ENCODE results near the gene GOLGA5. TPM values are rescaled to one million over a fixed set of nuclear protein-coding genes. Genes with fewer than 3 reads are reported as not detected.
A peak's percentile ranks its signal among the peaks of the same experiment; 100 is the strongest.

Gene GOLGA5
- total and polyA plus RNA-seq, 12 donors: 18.5 to 27.7 (median 21.9) TPM

- H3K36me3 ChIP-seq: no peaks in the 10 kb centered on the region
- peaks cover 0 to 27% (median 13%) of the 10 kb centered on the region in 9 donors for H3K4me1 ChIP-seq
- H3K9me3 ChIP-seq: peaks cover 0 to 30% (median 15%) of the 10 kb centered on the region in 11 donors
- H3K27me3 ChIP-seq: no peaks in the 10 kb centered on the region
- ATAC-seq (no peak), DNase-seq (no peak)
- TF ChIP-seq CTCF (IDR thresholded peaks at IDR 0.05): no peak
- no peak overlapping the region for H3K4me3 ChIP-seq
- intact Hi-C loops (cut with DNase I): loop anchor here in 3 of 10 donors (5.0 to 10.0 kb wide), 2 partner anchors 42 to 105 kb away; partner anchors contain the start of gene LGMN (in 2 of the 3)
- H3K27ac ChIP-seq: no peak overlapping the region
Observed at GRCh38 chr14:92789457-92790089, 4.5 kb upstream of the GOLGA5 start.

- WGBS, 2 donors: 53 to 55% methylated on average over 4 of the region's 4 CpGs
- Histone ChIP-seq H3K4me3 (no peak overlapping the region), H3K27me3 (no peaks in the 10 kb centered on the region), H3K27ac (peak overlapping the region in 5 of 10 donors; percentile 88 to 97 (median 95)), H3K9me3 (peaks cover 0 to 29% (median 15%) of the 10 kb centered on the region in 11 donors), H3K36me3 (peaks cover 0 to 9% (median 0%) of the 10 kb centered on the region in 9 donors), H3K4me1 (peaks cover 4 to 28% (median 25%) of the 10 kb centered on the region in 9 donors)
- no peak for TF ChIP-seq CTCF (IDR thresholded peaks at IDR 0.05)
- intact Hi-C loops (cut with DNase I): loop anchor here in 2 of 10 donors (5.0 kb wide), 1 partner anchor 46 kb away; the partner anchor contains the start of gene LGMN (in 2 of the 2)
- ATAC-seq (no peak), DNase-seq (no peak)
Observed at GRCh38 chr14:92792885-92793284, 1.2 kb upstream of the GOLGA5 start.

- intact Hi-C loops (cut with DNase I): loop anchor here in 2 of 10 donors (5.0 kb wide), 1 partner anchor 47 kb away; the partner anchor contains the start of gene LGMN (in 2 of the 2)
- peaks cover 0 to 14% (median 6%) of the 10 kb centered on the region in 11 donors for H3K9me3 ChIP-seq
- WGBS, 2 donors: 0 to 1% methylated on average over 20 of the region's 20 CpGs
- DNase-seq (no peak), ATAC-seq (peak in 6 of 8 donors; percentile 4 to 29 (median 7))
- H3K36me3 ChIP-seq: peaks cover 0 to 26% (median 8%) of the 10 kb centered on the region in 9 donors
- peak overlapping the region; percentile 49 to 99 (median 86) for H3K4me3 ChIP-seq
- H3K27ac ChIP-seq: peak overlapping the region; percentile 64 to 97 (median 88)
- peaks cover 4 to 32% (median 25%) of the 10 kb centered on the region in 9 donors for H3K4me1 ChIP-seq
- H3K27me3 ChIP-seq: no peaks in the 10 kb centered on the region
- no peak for TF ChIP-seq CTCF (IDR thresholded peaks at IDR 0.05)
Observed at GRCh38 chr14:92794547-92794941, 439 bp downstream of the GOLGA5 start.

GRCh38 chr14:92794961-92795360 lies 856 bp downstream of the GOLGA5 start:
- peaks cover 0 to 10% (median 2%) of the 10 kb centered on the region in 11 donors for H3K9me3 ChIP-seq
- no peak for ATAC-seq
- peaks cover 4 to 36% (median 28%) of the 10 kb centered on the region in 9 donors for H3K4me1 ChIP-seq
- H3K36me3 ChIP-seq: peaks cover 0 to 30% (median 8%) of the 10 kb centered on the region in 9 donors
- TF ChIP-seq CTCF (IDR thresholded peaks at IDR 0.05): no peak
- no peaks in the 10 kb centered on the region for H3K27me3 ChIP-seq
- H3K27ac ChIP-seq: peak overlapping the region in 8 of 10 donors; percentile 77 to 97 (median 88)
- WGBS, 2 donors: 62 to 64% methylated on average over 6 of the region's 6 CpGs
- intact Hi-C loops (cut with DNase I): loop anchor here in 2 of 10 donors (5.0 kb wide), 1 partner anchor 48 kb away; the partner anchor contains the start of gene LGMN (in 2 of the 2)
- H3K4me3 ChIP-seq: peak overlapping the region; percentile 49 to 99 (median 86)
- no peak for DNase-seq

All from heart right ventricle (tissue), 16 donors.